ENCODE results near the gene PNPLA7.
A peak's percentile ranks its signal among the peaks of the same experiment; 100 is the strongest.
"Not testable (repeated sequence)": the region's sequence is repeated elsewhere in the genome, so short reads cannot be mapped to it uniquely, and the experiment has no call there.

Gene PNPLA7

GRCh38 chr9:137550231-137550621 is at the start of gene PNPLA7:
Gene PNPLA7 (minus strand): TSS chr9:137550402. CDS start chr9:137550197, 205 bp downstream.
- DNase-seq (ENCODE audit: low read depth) = no peak

- no peak for DNase-seq (ENCODE audit: low read depth)
Measured at GRCh38 chr9:137598943-137599342, 48.7 kb upstream of the PNPLA7 start.

GRCh38 chr9:137596577-137596976 is 46.4 kb upstream of the PNPLA7 start:
- not testable (repeated sequence) for DNase-seq (ENCODE audit: low read depth)

- no peak for DNase-seq (ENCODE audit: low read depth)
Measured at GRCh38 chr9:137593176-137593575, 43.0 kb upstream of the PNPLA7 start.

GRCh38 chr9:137592767-137593166 is 42.6 kb upstream of the PNPLA7 start:
- no peak for DNase-seq (ENCODE audit: low read depth)

- DNase-seq (ENCODE audit: low read depth) = peak; percentile 39
Measured at GRCh38 chr9:137590469-137591383, 40.5 kb upstream of the PNPLA7 start, which contains the start of gene ZMYND19. Gene ZMYND19 (minus strand): TSS chr9:137590512. CDS start chr9:137590263, 249 bp downstream.

- no peak for DNase-seq (ENCODE audit: low read depth)
Measured at GRCh38 chr9:137590123-137590468, 39.9 kb upstream of the PNPLA7 start.

GRCh38 chr9:137589441-137590122 is 39.4 kb upstream of the PNPLA7 start:
- DNase-seq (ENCODE audit: low read depth) = no peak

GRCh38 chr9:137588891-137589290 is 38.7 kb upstream of the PNPLA7 start:
- no peak for DNase-seq (ENCODE audit: low read depth)

GRCh38 chr9:137588311-137588710 is 38.1 kb upstream of the PNPLA7 start:
- DNase-seq (ENCODE audit: low read depth) = no peak

GRCh38 chr9:137586854-137587253 is 36.7 kb upstream of the PNPLA7 start:
- no peak for DNase-seq (ENCODE audit: low read depth)

GRCh38 chr9:137583957-137584356 is 33.8 kb upstream of the PNPLA7 start:
- no peak for DNase-seq (ENCODE audit: low read depth)

- DNase-seq (ENCODE audit: low read depth) = no peak
Measured at GRCh38 chr9:137583347-137583746, 33.1 kb upstream of the PNPLA7 start.

- DNase-seq (ENCODE audit: low read depth) = no peak
Measured at GRCh38 chr9:137582286-137582860, 32.2 kb upstream of the PNPLA7 start.

GRCh38 chr9:137581361-137582285 is 31.4 kb upstream of the PNPLA7 start:
- DNase-seq (ENCODE audit: low read depth) = no peak

GRCh38 chr9:137580954-137581322 is 30.7 kb upstream of the PNPLA7 start:
- no peak for DNase-seq (ENCODE audit: low read depth)

- DNase-seq (ENCODE audit: low read depth) = no peak
Measured at GRCh38 chr9:137580209-137580953, 30.2 kb upstream of the PNPLA7 start.

- no peak for DNase-seq (ENCODE audit: low read depth)
Measured at GRCh38 chr9:137579259-137579604, 29.0 kb upstream of the PNPLA7 start.

- DNase-seq (ENCODE audit: low read depth) = peak; percentile 53
Measured at GRCh38 chr9:137578518-137579258, 28.5 kb upstream of the PNPLA7 start, which contains the start of gene DPH7. Gene DPH7 (minus strand): TSS chr9:137578925. CDS start chr9:137578777, 148 bp downstream.

- no peak for DNase-seq (ENCODE audit: low read depth)
Measured at GRCh38 chr9:137575716-137576411, 25.7 kb upstream of the PNPLA7 start.
